HG03280 (cell line): ENCODE data around the gene CNTNAP2.

ENCODE experiments used
- ATAC-seq: cut with Tn5 transposase; IDR thresholded peaks from one replicate; pipeline ENCODE4 v1.9.1; 2021; ENCODE audit warnings: mild to moderate bottlenecking, moderate library complexity; ENCODE audit not compliant: unreplicated experiment

Gene CNTNAP2

DNA sequence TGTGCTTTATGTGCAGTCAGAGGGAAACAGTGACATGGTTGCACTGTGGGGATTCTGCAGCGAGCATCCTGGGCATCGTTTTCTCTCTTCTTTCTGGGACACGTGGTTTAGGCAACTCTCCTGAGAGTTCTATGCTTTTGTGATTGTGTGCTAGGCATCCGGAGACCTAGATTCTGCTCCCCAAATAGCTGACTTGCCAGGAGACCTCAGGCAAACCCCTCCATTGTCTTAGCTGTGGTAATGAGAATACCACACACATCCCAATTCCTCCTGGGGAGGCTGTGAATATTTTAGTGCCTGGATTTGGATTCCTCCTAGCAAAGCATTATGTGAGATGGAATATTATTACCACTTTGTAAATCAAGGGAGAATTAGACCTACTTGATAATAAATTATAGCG, 1862.0 kb downstream of the CNTNAP2 start:
- ATAC-seq, result no peak

DNA sequence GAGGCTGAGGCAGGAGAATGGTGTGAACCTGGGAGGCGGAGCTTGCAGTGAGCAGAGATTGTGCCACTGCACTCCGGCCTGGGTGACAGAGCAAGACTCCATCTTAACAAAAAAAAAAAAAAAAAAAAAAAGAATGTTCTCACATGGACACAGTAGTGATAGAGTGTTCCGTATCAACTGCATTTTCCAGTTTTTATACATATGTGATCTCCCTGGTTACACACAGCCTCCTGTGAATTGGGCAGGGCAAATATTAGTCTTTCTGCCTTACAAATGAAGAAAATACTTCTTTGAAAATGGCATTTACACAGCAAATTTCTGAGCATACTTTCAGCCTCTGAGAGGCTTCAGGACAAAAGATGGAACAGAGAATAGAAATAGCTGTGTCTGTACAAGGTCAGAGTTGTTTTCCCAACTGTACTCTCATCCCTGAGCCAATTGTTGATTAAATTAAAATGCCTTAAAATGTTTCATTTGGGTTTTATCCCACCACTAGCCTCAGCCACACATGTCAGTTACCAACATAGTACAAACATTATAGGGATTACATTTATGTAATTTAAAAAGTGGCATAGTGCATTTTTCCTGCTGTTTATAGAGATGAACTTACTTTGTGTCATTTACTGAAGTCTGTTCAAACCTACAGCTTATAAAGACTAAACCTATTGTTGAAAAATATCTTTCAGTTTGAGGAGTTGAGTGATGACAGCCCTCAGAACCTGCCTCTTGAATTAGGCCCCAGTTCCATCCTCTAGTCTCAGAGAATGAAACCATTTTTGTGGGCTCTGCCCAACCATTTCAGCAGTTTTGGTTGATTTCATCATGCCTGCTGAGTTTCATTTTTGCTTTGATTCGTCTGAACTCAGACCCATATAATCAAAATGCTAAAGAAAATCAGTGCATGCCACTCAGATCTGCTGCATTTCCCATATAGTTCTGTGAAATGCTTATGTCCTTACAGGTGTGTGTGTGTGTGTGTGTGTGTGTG, 1864.5 kb downstream of the CNTNAP2 start:
- peak; percentile 89 for ATAC-seq

DNA sequence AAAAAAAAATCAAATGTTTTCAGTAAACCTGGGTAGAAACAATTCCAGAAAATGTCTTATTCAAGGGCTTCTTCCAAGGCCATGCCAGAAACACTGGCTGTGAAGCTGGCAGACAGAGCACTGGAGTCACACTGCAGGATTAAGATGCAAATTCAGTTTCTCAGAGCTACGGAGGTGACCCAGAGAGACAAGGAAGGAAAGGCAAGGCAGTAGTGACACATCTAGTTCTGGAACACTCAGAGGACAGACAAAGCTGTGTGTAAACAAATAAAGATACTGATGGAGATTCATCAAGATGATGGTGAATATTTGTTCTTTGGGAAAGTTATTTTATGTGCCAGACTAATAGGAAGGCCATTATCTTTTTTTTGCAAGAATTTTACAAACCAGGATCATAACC, 1865.7 kb downstream of the CNTNAP2 start:
- no peak for ATAC-seq

DNA sequence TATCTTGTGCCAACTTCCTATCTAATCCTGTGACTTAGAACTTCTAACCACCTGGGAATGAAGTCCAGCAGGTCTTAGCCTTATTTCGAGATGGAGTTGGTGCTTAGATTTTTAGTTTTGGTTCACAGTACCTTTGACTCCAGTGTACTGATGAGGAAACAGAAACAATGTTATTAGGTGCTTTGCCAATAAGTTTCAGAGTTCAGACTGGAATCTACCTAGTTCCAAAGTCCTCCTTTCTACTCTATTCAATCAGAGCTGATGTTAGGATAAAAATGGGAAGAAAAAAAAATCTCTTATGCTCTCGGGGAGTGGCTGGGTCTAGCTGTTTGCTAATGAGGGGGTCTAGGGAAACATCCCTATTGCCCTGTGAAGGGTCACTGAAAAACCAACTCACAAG, 1867.7 kb downstream of the CNTNAP2 start:
- no peak for ATAC-seq

DNA sequence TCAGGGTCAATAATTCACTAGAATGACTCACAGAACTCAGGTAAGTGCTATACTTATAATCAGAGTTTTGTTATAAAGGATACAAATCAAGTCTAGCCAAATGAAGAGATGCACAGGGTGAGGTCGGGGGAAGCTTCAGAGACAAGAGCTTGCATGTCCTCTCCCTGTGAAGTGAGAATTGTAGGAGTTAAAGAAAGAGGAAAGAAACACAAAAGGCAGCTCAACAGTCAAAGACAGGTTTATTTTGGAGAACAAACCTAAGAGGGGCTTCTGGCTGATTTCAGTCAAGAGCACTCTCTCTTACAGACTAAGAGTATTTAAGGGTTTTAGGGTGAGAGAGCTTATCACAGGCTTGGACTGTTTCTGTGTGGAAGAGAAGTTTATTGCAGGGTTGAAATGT, 1873.5 kb downstream of the CNTNAP2 start:
- no peak for ATAC-seq

DNA sequence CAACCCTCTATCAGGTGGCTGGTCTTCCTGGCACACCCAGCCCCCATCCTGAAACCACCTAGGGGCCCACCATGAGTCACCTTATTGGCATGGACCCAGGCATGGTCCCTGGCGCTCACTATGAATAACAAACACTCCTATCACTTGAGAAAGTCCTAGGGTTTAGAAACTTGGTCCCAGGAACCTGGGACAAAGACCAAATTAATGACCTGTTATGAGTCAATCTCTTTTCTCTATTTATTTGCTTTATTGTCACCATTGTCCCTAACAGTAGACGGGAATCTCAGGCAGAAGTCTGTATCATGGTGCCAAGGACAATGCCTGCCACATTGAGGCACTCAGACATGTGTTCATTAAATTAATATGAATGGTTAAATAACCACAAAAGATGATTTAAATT, 1874.3 kb downstream of the CNTNAP2 start:
- ATAC-seq, result no peak

DNA sequence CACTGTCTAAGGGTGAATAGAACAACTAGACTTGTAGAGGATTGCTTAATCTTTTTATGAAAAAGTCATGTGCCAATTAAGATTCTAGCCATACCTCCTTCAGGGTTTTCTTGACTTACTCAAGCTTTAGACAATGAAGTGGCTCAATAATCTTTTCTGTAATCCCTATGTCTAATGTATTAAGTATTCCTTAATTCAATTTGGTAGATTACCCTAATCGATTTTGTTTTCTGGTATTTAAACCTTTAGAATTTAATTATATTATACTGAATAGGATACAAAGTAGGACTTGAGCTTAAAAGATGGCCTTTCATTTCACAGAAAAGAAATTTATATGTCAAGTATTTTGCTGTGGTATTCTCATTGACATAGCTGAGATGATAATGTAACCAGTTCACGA, 1876.1 kb downstream of the CNTNAP2 start:
- ATAC-seq, result no peak

DNA sequence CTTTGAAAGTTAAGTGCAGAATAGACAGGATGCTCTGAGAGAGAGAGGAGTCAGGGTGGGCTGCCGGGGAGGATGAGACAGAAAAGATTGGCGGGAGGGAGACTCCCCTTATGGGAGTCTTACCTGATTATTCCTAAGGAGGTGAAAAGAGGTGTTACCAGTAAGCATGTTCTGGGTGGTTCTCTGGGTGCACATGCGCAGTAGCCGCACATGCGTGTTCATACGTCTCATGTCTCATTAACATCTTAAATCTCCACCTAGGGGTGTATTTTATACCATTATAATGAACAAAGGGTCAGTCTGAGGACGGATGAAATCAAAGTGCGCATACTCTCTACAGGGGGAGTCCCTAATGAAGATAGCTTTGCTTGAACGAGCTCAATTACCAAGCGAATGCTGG, 1881.0 kb downstream of the CNTNAP2 start:
- ATAC-seq, result no peak

DNA sequence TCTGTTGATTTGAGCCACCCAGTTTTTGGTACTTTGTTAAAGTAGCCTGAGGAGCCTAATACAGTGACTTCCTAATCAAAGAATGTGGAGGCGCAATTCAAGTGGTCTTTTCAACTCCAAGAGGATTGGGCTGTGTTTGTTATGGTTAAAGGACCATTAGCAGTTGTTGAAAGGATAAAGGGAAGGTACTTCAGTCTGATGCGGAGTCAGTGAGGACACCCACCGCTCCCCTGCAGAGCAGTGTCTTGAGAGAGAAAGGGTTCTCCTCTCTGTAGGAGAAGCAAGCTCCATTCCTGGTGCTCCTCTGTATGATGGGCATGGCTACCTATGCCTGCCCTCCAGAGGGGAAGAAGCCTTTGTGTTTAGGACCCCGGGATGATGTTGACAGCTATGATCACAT, 1883.4 kb downstream of the CNTNAP2 start:
- no peak for ATAC-seq

DNA sequence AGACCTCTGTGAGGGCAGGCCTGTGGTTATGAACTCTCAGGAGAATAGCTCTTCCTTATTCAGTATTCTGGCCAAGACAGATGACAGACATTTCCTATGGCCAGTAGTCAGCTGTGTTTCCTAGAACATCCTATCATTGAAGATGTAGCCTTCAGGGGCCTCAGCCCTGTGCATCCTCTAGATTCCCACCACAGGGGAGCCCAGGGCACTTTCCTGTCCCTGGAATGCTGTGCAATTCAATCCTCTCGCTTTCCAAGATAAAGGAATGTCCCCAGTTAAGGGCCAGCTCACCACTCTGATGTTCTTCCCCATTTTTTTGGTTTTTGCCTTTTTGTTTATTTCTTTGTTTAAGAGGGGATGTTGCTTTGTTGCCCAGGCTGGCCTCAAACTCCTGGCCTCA, 1895.2 kb downstream of the CNTNAP2 start:
- ATAC-seq, result no peak

DNA sequence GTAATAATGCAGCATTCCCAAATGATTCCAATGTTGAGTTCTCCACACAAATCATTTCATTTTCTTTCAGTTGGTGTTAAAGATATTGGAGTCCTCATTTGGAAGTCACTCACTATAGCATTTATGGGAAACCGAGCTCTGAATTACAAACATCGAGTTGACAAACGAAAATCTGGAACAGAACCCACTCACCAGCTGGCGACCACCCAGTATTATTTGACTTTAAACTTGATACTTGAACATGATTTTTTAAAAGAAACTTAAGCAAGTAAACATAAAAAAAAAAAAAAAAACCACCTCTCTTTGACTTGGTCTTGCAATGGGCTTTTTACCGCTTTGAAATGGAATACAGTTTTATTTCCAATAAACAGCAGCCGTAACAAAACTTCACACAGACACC, 1897.4 kb downstream of the CNTNAP2 start:
- ATAC-seq, result no peak

DNA sequence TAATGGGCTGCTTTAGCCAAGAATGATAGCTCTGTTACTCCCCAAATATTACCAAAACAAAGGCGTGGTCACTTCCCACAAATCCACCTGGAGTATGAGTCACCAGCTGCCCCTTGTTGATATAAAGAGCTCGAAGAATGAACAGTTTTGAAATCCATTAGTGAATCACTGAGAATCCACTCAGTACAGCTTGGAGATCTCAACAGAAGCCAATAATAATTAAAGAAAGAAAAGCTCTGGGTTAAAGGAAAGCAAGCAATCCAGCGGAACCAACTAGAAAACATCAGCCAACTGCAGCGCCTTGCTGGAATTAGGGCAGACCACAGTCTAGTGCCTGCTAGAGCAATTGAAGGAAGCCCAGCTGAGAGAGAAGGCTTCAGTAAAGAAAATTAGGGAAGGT, 1897.9 kb downstream of the CNTNAP2 start:
- no peak for ATAC-seq

DNA sequence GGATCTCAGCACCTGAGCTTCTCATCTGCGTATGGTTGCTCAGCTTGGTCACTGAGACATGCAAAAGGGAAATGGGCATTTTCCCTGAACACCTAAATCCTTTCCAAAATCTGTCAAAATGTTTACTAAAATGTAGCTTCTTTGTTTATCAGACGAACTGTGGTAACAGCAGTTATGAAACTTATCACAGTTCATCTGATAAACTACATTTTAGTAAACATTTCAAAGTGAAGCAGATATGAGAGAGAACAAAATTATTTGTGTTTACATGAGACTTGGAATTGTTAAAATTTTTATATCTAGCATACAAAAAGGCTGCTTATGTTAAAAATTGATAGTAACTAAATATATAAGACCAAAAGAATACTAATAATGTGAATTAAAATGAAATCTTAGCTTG, 1900.5 kb downstream of the CNTNAP2 start:
- no peak for ATAC-seq

DNA sequence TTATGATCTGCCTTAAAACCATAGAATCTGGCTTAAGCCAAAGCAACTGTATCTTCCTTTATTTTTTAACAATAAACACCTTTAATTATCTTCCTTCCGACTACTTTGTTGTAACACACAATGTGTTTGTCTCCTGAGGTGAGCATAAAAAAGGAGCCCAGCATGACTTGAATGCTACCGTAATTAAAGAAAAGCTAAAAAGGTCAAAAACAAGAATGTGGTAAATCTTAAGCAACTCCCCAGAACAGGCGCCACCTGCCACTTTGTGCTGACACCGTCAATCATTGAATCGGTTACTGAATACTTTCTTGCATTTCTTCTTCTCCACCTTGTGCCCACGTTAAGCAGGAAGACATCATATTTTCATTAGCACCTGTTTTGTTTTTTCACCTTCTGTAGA, 1904.1 kb downstream of the CNTNAP2 start:
- no peak for ATAC-seq

DNA sequence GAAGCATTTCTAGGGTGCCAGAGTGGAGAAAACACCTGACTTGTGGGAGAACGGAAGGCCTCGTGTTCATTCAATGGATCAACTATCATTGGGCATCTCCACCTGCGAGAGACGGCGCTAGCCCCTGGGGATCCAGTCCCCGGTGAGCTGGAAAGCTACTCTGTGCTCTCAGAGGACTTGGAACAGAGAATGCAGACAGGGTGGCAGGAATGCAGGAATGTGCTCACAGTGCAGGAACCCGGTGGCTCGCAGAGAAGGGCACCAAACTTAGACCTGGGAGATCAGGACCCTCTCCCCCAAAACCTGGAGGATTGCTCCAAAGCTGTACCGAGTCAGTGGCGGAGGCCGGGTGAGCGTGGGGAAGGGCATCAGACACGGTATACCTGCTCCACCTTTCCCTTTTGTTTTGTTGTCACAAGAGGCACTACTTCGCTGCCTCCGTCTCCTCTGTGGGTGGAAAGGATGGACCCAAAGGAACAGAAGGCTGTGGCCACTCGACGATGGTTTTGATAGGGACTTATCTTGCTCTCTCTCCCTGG, 1905.0 kb downstream of the CNTNAP2 start:
- ATAC-seq, result no peak

DNA sequence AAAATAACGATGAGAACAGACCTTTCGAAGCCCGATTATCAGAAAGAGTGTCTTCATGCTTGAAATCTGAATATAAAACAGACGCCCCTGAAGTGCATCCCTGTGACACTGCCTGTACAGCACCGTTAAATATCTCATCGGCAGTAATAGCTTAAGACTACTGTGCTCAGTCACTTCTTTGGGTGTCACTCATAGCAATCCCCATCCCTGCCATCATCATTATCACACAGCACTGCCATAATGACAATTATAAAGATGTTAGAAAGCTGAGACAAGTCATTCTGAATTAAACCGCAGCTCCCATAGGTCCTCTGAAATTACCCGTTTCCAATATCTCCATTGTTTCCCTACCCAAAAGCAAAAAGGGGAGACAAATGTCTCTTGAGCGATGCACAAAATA, 1906.2 kb downstream of the CNTNAP2 start:
- ATAC-seq, result no peak

DNA sequence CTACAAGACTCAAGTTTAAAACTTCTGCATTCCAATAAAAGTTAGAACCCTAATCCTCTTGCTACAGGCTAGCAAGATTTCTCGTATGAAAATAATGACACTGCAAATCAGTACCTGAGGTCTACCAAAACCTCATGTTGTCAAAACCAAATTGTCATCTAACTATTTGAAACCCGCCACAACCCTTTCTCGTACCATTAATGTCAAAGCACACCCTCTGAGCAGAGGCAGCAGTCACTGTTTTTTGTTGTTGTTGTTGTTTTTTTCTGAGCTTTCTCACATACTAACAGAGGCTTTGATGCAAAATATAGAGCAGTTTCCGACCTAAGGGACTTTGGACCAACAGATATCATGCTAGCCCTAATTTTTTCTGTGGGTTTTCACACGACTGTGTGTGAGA, 1910.1 kb downstream of the CNTNAP2 start:
- peak; percentile 43 for ATAC-seq

DNA sequence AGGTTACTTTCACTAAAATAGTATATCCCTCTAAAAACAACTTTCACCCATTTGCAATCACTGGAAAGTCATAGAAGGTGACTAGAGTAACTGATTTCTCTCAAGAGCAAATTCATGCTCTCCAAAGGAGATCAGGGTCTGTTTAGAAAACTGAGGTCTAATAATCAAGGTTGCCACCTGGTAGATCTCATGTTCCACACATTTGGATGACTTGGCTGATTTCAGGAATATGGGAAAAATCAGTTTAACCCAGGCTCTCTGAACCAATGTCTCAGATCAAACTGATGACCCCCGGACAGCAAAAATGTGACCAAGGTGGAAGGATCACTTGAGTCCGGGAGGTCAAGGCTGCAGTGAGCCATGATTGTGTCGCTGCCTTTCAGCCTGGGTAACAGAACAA, 1911.6 kb downstream of the CNTNAP2 start:
- ATAC-seq, result no peak

DNA sequence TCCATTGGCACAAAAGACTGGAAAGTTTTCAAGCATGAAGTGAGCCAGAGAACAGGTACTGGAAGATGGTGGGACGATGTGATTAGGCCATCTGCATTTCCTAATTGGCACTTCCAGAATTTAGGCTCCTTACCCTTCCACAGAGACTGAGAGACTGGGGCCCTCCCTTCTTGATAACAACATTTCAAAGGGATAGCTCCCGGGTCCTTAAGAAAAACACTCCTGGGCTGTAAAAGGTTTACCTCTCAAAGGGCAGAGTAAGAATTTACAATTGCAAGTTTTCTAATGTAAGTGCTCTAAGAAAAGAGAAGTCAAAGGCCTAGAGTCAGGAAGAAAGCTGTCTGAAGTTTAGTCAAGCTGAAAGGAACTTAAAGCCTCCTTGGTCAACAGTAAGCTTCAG, 1914.4 kb downstream of the CNTNAP2 start:
- ATAC-seq, result no peak

DNA sequence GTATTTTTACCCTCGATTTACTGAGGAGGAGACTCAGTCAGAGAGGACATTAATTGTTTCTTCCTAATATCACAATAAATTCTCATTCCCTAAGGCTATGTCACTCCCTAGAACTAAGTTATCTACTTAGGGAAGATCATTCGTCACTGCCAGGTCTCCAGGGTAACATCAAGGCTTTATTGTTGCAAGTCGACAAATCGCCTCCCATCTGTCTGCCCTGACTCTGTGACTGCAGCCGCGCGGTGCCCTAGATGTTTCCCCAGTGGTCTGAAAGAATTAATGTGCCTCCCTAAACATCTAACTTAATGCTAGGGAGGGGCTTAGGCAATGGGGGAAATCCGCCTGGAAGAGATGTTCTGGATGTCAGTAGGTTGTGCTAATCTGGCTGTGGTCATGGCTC, 1915.2 kb downstream of the CNTNAP2 start:
- no peak for ATAC-seq

DNA sequence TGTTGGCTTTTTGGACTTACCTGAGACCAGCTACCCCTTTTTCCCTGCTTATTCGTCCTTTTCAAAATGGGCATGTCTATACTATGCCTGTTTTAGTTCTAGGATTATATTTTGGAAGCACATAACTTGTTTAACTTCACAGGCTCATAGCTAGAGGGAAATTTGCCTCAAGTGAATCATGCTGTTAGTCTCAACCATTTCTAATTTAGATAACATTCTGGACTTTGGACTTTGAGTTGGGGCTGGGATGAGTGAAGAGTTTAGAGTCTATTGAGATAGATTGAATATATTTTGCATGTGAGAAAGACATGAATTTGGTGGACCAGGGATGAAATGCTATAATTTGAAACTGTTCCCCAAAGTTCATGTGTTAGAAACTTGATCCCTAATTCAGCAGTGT, 1919.3 kb downstream of the CNTNAP2 start:
- ATAC-seq, result no peak

DNA sequence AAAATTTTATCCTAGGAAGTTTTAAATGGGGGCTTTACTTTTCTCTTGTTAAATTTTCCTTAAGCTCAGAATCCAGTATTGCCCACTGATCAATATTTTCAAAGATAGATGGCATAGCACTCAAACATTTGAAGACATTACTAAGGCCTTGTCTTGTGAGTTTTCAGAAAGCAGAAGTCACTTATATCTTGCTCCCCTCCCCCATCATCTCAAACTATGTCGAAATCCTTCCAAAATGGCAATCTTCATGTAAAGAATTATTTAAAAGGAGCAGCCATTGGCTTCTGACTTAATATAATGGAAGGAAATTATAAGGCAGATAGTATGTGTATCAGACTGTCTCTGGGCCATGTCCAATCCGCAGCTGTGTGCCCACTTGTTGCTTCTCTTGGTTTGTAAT, 1920.4 kb downstream of the CNTNAP2 start:
- no peak for ATAC-seq

DNA sequence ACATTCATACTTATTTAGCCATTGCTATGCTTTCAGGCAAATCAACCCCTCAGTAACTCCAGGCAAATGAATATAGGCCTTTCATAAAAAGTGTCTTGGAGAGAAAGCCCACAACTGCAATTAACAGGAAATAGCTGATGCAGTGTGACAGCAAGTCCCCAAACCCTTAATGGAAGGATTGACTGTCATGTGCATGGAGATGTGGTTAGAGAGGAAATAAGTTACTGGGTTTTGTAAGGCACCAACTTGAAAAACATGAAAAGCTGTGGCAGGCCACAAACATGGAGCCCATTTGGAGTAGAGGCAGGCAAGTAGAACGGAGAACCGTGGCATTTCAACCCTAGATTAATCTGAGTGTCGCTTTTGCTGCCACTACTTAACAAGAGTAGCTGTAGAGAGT, 1924.6 kb downstream of the CNTNAP2 start:
- no peak for ATAC-seq
